HepG2 (cell line): ENCODE measurements around the gene C2orf78. TPM values are rescaled to one million over a fixed set of nuclear protein-coding genes. Genes with fewer than 3 reads are reported as not detected.

Source experiments
- BCLAF1 ChIP-seq: fragments of 450-650 bp; IDR thresholded peaks from 2 replicates; pipeline ENCODE4 v1.6.1; 2017; ENCODE audit warnings: mild to moderate bottlenecking
- FLYWCH1 ChIP-seq: sonication (generic); formaldehyde crosslinking; IDR thresholded peaks from 2 replicates; pipeline ENCODE4 v1.8.1; 2023; ENCODE audit warnings: mild to moderate bottlenecking, missing genetic modification reagents
- JUN ChIP-seq: sonication (generic); formaldehyde crosslinking; IDR thresholded peaks from 2 replicates; pipeline ENCODE4 v1.4.0; 2020; ENCODE audit warnings: mild to moderate bottlenecking, missing genetic modification reagents
- NR0B2 ChIP-seq: sonication (generic); formaldehyde crosslinking; IDR thresholded peaks from 2 replicates; pipeline ENCODE4 v1.4.0; 2020; ENCODE audit warnings: mild to moderate bottlenecking, missing genetic modification reagents
- RAD51 ChIP-seq: fragments of 450-650 bp; IDR thresholded peaks from 2 replicates; pipeline ENCODE4 v1.6.1; 2016; ENCODE audit warnings: borderline replicate concordance
- TAF1 ChIP-seq: sonication (generic); formaldehyde crosslinking; IDR thresholded peaks from 2 replicates; pipeline ENCODE4 v1.4.0; 2020; ENCODE audit warnings: missing genetic modification reagents
- TAF15 ChIP-seq: fragments of 200-400 bp; formaldehyde crosslinking; IDR thresholded peaks from one replicate; pipeline ENCODE4 v1.6.1; 2018; ENCODE audit warnings: mild to moderate bottlenecking, low read depth, low read length; ENCODE audit not compliant: poor library complexity, severe bottlenecking
- TERF1 ChIP-seq: sonication (generic); formaldehyde crosslinking; IDR thresholded peaks from 2 replicates; pipeline ENCODE4 v1.8.0; 2022; ENCODE audit warnings: mild to moderate bottlenecking, missing genetic modification reagents, moderate library complexity
- TIGD3 ChIP-seq: sonication (generic); formaldehyde crosslinking; IDR thresholded peaks from 2 replicates; pipeline ENCODE4 v1.5.1; 2020; ENCODE audit warnings: mild to moderate bottlenecking, missing genetic modification reagents, borderline replicate concordance
- ZFP36 ChIP-seq: fragments of 150-350 bp; IDR thresholded peaks from 2 replicates; pipeline ENCODE4 v1.6.1; 2018; ENCODE audit warnings: borderline replicate concordance, low read length, low read depth; ENCODE audit not compliant: partially characterized antibody
- ZNF138 ChIP-seq: sonication (generic); formaldehyde crosslinking; IDR thresholded peaks from 2 replicates; pipeline ENCODE4 v1.5.0; 2020; ENCODE audit warnings: mild to moderate bottlenecking, low read depth, missing genetic modification reagents
- ZNF253 ChIP-seq: sonication (generic); formaldehyde crosslinking; IDR thresholded peaks from 2 replicates; pipeline ENCODE4 v1.8.0; 2022; ENCODE audit warnings: mild to moderate bottlenecking, missing genetic modification reagents, borderline replicate concordance
- ZNF34 ChIP-seq: sonication (generic); formaldehyde crosslinking; IDR thresholded peaks from 2 replicates; pipeline ENCODE4 v1.4.0; 2020; ENCODE audit warnings: mild to moderate bottlenecking, missing genetic modification reagents, borderline replicate concordance
- ZNF446 ChIP-seq: sonication (generic); formaldehyde crosslinking; IDR thresholded peaks from 2 replicates; pipeline ENCODE4 v1.5.0; 2020; ENCODE audit warnings: mild to moderate bottlenecking, missing genetic modification reagents
- ZNF558 ChIP-seq: sonication (generic); formaldehyde crosslinking; IDR thresholded peaks from 2 replicates; pipeline ENCODE4 v1.9.0; 2022; ENCODE audit warnings: mild to moderate bottlenecking, missing genetic modification reagents, borderline replicate concordance
- ZNF639 ChIP-seq: conservative IDR thresholded peaks from 2 replicates; pipeline ENCODE4 v1.6.1; 2018; ENCODE audit warnings: missing genetic modification reagents
- ZNF670 ChIP-seq: sonication (generic); formaldehyde crosslinking; IDR thresholded peaks from 2 replicates; pipeline ENCODE4 v1.8.0; 2022; ENCODE audit warnings: mild to moderate bottlenecking, missing genetic modification reagents, borderline replicate concordance
- polyA plus RNA-seq, 8 experiments: library from polyadenylated mRNA; depleted of rRNA in 3 of 8; stranded (reverse) in 7 of 8; unstranded in 1 of 8; fragments of >200 nt; fragmentation: Illumina TruSeq in 4 of 8; extraction: Trizol in 4 of 8; gene quantifications; 2 replicates each; pipeline versions ENCODE4 v1.2.1 to v1.2.3, GENCODE V29; 2011 to 2016; ENCODE audit warnings: low read depth in 4 of 8, missing spikeins in 1 of 8, mixed read lengths in 1 of 8; ENCODE audit not compliant: insufficient read depth in 1 of 8
- total RNA-seq, 5 experiments: library from RNA; depleted of rRNA; stranded (reverse); fragments of >200 nt; fragmentation: Illumina TruSeq; extraction: Trizol; gene quantifications; 2 replicates each; pipeline ENCODE4 v1.2.3, GENCODE V29; 2016; ENCODE audit warnings: low read depth in 1 of 5

C2orf78 gene
- total and polyA plus RNA-seq, 2 of the 13 experiments (the other 11 are each of a cell fraction or from before 2014, with no cell fraction given), result not detected

GRCh38 chr2:73736855-73737779 is 46.9 kb upstream of the C2orf78 start, which contains the start of gene TPRKB (continued):
- TF ChIP-seq TERF1, result no peak
- TF ChIP-seq ZNF558 (CRISPR knock-in tag), result peak; percentile 91; the same call in 1 of the 2 replicates
- no peak for TF ChIP-seq ZNF138 (CRISPR knock-in tag)
- peak; percentile 60; the same call in 1 of the 2 replicates for TF ChIP-seq ZNF670 (CRISPR knock-in tag)
- TF ChIP-seq TIGD3 (CRISPR knock-in tag), result no peak
- TF ChIP-seq ZNF253 (CRISPR knock-in tag), result no peak
- TF ChIP-seq ZNF34, result peak; percentile 74; the same call in 1 of the 2 replicates
- TF ChIP-seq TAF1 (CRISPR knock-in tag), result peak; percentile 56; the same call in 1 of the 2 replicates
- peak; percentile 67 for TF ChIP-seq JUN
- no peak for TF ChIP-seq ZFP36
- no peak for TF ChIP-seq BCLAF1
- no peak for TF ChIP-seq TAF15
- no peak for TF ChIP-seq FLYWCH1 (CRISPR knock-in tag)
- TF ChIP-seq ZNF639 (CRISPR knock-in tag), result peak; percentile 83; the same call in 1 of the 2 replicates
- peak; percentile 78 for TF ChIP-seq NR0B2 (CRISPR knock-in tag)
- TF ChIP-seq ZNF446, result peak; percentile 89; the same call in 1 of the 2 replicates
- no peak for TF ChIP-seq RAD51
